ENCODE data around the gene STK32C.
"Not testable (repeated sequence)": the region's sequence is repeated elsewhere in the genome, so short reads cannot be mapped to it uniquely, and the experiment has no call there.

Gene STK32C

DNA sequence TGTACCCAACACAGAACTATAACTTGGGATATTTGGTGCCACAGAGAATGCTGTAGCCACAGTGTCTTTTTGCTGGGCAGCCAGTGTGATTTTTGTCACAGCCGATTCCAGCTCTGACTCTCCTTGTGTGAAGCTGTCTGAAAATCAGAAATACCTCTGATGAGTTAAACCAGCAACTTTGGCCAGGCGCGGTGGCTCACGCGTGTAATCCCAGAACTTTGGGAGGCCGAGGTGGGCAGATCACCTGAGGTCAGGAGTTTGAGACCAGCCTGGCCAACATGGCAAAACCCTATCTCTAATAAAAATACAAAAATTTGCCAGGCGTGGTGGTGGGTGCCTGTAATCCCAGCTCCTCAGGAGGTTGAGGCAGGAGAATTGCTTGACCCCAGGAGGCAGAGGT is 30.1 kb upstream of the STK32C start:
- not testable (repeated sequence) for DNase-seq

DNA sequence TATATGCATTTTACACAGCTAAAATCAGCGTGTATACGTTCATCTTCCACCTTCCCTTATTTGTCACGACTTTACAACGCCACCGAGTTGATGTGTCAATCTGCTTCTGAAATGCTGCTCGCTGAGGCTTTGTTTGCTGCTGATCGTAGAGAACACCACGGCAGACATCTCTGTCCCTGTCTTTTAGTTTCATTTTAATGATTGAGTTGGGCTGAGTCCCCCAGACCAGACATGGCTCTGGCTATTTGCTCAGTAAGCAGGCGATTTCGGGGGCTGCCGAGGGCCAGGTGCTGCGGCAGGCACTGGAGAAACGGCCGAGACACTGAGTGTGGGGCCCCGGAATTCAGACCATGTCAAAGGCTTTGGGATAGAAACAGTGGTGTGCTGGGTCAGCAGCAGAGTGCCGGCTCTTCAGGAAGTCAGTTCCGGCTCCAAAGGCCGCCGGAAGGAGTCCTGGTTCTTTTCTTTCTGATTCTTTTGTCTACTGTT is 29.2 kb upstream of the STK32C start:
- DNase-seq: peak in 1 of 5 donors; percentile 28

DNA sequence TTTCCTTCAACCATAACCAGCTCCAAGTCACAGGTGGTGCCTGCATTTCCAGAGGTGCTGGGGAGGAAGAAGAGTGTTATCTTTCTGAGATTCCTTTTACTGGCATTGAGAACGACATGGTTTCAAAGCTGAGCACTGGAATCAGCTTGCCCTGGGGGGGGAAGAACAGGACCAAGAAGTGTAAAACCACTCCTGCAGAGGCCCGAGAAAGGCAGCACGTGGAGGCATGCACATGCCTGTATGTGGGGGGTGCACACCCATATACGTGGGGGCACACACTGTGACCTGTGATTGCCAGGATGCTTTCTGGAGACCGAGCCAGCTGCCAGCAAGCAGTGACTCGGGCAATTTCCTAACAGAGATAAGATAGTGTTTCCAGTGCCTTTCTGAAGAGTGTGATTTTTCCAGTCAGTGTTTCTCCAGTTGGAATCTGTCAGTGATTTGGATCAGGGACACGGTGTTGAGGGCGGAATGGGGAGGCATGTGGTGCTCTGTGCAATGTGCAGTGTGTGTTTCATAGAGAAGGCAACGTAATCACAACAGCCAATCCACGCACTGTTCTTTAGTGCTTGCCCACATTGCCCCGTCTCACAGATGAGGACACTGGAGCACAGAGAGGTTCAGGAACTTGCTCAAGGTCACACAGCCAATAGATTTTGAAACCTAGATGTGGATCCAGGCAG is 28.5 kb upstream of the STK32C start:
- DNase-seq: no peak

DNA sequence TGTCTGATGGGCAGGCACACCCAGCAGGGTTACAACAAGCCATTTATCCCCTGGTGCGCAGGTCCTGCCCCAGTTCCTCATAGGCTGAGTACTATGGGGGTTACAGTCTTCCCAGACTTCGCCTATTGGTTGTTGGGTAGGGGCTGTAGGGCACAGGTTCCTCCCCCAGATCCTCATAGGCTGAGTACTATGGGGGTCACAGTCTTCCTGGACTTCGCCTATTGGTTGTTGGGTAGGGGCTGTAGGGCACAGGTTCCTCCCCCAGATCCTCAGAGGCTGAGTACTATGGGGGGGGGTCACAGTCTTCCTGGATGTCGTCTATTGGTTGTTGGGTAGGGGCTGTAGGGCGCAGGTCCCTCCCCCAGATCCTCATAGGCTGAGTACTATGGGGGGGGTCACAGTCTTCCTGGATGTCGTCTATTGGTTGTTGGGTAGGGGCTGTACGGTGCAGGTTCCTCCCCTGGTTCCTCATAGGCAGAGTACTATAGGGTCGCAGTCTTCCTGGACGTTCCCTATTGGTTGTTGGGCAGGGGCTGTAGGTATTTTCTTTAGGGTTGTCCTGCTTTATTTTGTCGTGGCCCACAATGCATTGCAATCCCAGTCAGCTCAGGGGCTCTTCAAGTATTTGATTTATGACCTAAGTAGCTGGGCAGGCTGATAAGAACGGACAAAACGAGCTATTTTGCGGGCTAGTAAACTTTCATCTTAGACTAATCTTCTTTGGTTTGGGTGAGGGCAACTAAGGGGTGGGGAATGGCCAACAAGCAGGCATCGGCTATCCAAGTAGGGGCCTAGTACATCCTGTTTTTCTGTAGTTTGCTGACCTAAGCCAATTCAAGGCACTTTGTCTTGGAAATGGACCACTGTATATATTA is 27.7 kb upstream of the STK32C start:
- DNase-seq: no peak

DNA sequence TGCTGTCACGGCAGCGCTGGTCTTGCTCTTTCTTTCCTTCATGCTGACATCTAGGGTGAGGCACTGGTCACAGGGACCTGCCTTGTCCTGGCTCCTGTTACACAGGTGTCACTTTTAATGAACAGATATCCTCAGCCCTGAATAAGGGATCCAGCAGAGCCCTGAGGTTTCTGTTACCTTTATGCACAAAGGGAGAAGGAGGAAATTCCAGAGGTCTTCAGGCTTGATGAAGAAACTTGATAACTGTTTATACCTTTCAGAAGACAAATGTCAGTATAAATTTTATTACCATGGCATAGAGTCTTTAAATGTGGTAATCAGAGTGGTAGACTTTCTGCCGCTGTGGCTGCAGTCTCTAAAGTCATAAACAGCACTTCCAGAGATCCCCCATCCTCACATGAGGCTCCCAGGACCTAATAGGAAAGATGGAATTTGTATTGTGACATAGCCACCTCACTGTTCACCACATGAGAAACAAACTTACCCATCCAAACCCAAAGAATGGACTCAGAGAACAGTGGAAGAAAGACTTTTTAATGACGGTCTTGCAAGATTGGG is 27.0 kb upstream of the STK32C start:
- DNase-seq: no peak

DNA sequence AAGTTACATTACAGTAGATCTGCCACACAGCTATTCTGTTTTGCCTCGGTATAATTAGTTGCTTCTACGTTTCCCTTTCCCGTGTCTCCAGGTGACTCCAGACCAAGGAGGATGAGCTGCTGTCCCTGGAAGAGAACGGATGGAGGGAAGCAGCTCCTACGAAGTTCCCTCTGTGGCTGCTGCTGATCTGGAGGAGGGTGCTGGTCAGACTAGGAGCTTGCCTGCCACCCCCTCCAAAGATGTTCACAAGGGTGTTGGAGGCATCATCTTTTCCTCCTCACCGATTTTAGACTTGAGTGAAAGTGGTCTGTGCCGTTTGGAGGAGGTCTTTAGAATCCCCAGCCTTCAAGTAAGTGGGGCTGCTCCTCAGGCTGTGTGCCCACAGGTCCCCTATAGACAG is 25.6 kb upstream of the STK32C start:
- no peak for DNase-seq

DNA sequence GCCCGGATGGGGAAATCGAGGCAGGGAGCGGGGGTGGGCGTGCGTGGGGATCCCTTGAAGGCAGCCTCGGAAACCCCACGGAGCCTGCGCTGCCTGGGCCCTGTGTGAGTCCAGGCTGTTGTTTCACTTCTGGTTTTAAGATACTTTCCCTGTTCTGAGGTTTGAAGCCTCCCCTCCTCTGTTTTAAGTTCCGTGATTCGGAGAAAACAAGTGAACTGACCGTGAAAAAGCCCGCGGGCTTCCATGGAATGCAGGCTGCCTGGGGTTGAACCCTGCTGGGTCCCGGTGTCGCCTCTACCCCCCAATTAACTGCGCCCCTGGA is 24.6 kb upstream of the STK32C start:
- DNase-seq: no peak

DNA sequence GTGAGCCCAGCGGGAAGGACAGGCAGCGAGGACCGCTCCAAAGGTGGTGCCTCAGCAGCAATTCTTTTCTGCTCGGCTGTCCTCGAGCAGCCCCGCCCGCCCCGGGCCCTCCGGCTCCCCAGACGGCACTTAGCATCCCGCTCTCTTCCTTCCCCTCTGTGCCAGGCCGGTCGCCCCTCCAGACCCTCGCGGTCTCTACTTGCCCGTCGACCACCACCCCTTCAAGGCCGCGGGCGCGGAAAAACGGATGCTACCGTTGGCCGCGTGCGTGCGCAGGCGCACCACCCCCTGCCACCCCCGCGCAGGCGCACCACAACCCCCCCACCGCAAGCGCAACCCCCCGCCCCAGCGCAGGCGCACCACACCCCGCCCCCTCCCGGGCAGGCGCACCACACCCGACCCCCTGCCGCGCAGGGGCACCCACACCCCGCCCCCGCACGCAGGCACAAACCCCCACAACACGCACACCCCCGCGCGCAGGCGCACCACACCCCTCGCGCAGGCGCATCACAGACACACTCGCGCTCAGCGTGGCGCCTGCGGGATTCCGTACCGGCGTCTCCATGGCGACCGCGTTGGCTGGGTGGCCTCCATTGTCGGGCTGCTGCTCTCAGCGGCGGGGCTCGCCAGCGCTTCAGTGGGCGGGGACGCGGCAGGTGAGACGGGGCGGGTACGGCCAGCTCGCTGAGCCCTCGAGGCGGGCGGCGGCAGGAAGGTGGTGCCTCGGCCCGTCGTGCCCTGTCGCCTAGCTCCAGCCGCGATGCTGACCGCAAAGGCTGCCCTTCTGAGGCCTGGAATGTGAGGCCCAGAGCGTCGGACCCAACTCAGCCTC is 24.1 kb upstream of the STK32C start, which contains the start of gene LRRC27:
LRRC27 (plus strand) TSS at position 593 of the 832 bp plus-strand sequence. CDS start 1,332 bp downstream, outside the sequence.
- DNase-seq: peak; percentile 99 to 100 (median 99)

DNA sequence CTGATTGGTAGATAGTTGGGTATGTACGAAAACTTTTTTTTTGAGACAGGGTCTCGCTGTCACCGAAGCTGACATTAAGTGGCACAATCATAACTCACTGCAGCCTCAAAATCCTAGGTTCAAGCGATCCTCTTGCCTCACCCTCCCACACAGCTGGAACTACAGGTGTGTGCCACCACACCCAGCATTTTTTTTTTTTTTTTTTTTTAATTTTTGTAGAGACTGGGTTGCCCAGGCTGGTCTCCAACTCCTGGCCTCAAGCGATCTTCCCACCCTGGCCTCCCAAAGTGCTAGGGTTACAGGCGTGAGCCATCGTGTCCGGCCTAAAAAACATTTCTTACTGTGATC is 22.7 kb upstream of the STK32C start:
- DNase-seq: no peak

DNA sequence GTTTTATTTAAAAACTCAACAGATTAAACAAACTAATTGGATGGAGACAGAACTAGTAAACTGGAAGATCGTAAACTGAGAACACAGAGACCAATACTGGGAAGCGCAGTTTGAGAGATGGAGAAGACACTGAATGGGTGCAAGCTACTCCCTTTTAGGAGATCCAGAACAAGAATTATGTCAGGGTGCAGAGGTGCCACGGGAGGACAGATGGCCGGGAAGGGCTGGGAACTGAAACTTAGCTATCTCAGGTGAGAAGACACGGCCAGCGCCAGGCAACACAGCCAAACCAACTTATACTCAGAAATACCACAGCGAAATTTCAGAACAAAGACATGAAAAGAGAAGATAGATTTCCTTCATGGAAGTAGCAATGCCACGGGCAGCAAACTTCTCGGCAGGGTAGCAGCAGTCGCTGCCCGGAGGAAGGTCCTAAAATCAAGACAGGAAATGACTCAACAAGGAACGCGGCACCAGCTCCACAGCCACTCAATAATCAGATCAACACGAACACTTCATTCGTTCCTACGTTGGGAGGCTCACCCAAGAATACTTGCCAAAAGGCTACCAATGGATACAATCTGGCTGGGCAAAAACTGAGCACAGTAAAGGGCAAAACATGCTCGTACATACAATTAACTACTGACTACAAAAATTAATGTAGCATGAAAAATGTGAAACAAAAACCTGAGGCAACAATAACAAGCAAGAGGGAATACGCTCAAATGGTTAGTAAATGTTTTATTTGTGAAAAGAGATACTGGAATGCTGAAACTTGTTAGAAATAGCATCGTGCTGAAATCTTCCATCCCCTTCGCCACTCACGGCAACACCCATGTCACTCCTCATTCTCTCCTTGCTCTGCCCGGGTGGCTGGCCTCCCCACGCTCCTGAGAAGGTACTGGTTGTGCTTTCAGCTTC is 22.1 kb upstream of the STK32C start:
- DNase-seq: peak in 2 of 5 donors; percentile 18 to 62

DNA sequence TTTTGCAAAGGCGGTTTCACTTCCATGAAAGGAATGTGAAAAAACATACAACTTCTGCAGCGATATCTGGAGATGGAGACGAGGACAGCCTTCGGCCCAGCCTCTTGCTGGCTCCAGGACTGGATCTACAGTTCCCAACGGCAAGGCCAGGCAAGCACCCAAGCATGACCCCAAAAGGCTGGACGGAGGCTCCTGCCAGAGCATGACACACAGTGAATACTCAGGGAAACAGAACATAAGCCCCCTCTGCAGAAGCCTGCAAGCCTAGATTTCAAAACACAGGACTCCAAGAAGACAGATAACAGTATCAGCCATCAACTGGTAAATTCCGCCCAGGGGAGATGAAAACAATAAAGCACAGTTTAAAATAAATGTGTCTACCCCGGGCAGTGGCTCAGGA is 21.0 kb upstream of the STK32C start:
- DNase-seq: no peak

DNA sequence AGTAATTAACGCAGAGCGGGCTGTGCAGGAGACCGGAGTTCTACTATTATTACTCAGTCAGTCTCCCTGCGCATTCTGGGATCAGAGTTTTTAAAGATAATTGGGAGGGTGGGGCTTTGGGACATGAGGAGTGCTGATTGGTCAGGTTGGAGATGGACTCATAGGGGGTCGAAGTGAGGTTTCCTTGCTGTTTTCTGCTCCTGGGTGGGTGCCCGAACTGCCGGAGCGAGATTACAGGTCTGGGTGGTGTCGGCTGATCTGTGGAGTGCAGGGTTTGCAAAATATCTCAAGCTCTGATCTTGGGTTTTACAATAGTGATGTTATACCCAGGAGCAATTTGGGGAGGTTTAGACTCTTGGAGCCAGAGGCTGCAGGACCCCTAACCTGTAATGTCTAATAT is 20.4 kb upstream of the STK32C start:
- DNase-seq: no peak

DNA sequence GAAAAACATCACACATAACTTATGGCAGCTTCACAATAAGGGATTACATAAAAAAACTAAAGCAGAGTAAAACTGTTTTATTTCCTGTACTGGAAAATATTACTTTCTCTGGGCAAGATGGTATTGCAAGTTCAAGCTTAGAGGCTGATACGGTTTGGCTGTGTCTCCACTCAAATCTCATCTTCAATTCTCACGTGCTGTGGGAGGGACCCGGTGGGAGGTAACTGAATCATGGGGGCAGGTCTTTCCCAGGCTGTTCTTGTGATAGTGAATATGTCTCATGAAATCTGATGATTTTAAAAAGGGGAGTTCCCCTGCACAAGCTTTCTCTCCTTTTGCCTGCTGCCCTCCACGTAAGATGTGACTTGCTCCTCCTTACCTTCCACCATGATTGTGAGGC is 19.2 kb upstream of the STK32C start:
- no peak for DNase-seq

DNA sequence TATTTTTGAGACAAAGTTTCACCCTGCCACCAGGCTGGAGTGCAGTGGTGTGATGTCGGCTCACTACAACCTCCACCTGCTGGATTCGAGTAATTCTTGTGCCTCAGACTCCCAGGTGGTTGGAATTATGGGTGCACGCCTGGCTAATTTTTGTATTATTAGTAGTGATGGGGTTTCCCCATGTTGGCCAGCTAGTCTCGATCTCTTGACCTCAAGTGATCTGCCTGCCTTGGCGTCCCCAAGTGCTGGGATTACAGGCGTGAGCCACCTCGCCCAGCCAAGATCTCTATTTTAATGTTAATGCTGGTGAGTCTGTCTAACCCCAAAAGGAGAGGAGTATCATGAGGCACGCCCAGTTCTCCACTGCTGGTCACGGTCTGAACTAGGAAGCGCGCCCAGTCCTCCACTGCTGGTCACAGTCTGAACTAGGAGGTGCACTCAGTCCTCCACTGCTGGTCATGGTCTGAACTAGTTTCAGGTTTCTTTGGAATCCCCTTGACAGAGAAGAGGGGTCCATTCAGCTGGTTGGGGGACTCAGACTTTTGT is 18.7 kb upstream of the STK32C start:
- DNase-seq: no peak

DNA sequence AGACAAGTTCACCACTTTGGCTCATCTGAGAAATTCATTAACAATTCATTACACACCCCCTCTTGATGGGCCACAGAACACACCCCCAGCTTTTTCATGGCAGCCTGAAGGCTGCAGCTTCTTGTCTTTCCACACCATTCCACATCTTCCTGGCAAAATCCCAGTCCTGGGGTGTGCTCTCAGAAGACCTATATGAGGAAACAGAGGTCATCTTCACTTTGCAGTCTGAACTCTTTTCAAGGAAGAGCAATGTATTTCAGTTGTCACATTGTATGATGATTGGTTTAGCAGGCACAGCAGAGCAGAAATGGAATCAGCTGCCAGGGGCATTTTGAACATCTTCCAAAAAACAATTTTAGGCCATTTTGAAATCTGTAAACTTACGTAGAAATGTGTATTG is 16.4 kb upstream of the STK32C start:
- DNase-seq: no peak

DNA sequence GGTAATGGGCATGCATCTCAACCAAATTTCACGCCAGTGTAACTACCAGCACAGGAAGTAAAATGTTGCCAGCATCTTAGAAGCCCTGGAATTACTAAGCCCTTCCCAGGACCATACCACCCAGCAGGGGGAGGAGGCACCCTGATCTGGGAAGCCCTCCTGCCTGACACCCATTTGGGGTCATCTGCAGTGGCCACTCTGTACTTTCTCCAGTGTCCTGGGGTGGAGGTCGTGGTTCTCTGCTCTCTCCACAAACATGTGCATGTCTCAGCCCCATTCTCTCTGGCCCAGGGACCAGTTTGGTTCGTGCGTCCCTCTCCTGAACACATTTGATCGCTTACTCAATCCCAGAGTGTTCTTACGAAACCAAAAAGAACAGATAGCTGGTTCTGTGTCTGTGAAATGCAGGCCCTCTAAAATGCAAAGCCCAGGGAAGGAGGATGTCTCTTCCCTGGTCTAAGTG is 14.9 kb upstream of the STK32C start:
- no peak for DNase-seq

DNA sequence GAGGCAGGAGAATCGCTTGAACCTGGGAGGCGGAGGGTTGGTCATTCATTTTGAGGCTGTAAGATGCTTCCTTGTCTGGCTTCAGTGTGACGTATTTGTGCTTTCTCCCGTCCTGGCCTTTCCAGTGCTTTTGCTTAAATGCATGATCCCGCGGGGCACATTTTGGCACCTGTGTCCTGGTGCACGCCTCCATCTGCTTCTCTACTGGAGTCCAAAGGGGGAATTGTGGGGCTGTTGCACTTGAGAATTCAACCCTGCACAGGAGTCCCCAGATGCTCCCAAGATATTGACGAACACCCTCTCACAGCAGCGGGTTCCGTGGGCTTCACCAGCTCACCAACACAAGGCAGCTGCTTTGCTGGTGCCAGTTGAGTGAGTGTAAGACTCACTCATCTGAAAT is 14.0 kb upstream of the STK32C start:
- no peak for DNase-seq

DNA sequence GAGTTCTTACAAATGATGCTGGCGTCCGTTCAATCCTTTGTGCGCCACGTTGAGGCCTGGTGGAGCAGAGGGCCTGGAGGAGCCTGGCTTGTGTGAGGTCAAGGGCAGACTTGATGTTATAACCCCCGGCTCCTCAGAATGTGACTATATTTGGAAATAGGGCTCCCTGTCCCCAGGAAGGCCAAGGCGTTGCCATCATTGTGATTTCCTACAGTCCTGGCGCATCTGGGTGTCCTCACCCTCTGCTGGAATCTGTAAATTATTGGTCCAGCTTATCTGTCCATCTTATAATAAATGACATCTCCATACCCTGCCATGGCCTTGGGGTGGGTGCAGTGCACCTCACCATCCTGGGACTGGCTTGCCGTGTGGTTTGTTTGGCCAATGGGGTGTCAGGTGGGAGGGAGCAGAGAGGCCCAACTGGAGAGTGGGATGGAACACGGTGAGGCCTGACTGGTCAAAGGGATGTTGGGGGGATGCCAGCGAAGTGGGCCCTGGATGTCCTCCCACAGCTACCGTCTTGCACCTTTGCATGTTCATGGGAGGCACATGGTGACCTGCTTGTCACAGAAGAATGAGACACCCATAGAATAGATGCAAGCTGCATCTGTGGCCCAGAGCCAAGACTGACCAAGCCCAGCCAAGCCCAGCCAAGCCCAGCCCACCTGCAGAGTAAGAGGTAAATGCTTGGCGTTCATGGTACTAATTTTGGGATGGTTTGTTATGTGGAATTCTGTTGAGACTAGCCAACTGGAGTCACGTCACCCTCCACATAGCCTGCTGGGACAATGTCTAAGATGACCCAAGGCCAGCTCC is 13.1 kb upstream of the STK32C start:
- DNase-seq: no peak

DNA sequence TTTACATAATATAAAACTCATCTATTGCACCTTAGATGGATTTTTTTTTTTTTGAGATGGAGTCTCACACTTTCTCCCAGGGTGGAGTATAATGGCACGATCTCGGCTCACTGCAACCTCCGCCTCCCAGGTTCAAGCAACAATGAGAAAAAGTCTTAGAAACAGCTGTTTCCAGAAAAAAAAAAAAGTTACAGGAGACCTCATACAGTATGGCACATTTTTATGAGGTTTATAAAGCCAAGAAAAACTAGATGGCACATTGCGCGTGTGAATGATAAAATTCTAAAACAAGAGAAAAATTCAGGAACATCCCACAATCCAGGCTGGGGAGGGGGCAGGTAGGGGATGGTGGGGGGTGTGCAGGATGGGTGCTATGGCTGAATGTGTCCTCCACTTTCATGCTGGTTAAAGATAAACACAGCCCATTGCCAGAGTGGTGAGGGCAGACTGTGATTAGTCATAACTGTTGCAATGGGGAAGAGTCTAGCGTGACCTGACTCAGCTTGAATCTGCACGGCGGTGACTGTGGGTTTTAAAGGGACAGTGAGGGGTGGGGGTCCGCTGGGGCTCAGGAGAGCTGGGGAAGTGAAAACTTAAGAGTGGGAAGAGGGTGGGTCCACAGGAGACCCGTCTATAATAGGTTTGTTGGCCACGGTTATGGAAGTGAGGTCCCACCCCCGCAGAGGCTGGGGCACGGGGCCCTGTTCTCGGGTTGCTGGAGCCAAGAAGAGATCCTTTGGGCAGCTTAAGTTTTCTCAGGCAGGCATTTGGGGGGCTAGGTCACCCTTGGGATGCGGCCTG is 12.3 kb upstream of the STK32C start:
- DNase-seq: peak in 1 of 5 donors; percentile 71

DNA sequence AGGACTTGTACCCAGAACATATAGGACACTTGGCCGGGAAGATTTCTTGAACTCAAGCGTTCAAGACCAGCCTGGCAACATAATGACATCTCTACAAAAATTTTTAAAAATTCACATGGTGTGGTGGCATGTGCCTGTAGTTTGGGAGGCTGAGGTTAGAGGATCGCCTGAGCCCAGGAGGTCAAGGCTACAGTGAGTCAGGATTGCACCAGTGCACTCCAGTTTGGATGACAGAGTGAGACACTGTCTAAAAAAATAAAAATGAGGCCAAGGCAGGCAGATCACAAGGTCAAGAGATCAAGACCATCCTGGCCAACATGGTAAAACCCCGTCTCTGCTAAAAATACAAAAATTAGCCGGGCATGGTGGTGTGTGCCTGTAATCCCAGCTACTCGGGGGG is 9.7 kb upstream of the STK32C start:
- DNase-seq: not testable (repeated sequence)
